Measurements from ENCODE around the gene ABCC9.

DNA sequence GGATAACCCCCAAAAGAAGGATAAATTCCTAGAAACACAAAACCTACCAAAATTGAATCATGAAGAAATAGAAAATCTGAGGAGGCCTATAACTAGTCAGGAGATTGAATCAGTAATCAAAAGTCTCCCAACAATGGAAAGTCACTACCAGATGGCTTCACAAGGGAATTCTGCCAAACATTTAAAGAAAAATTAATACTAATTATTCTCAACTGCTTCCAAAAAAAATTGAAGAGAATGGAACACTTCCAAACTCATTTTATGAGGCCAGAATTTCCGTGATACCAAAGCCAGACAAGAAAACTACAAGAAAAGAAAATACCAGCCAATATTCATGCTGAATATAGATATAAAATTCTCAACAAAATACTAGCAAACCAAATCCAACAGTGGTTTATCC lies 7.8 kb upstream of the ABCC9 start:
- TF ChIP-seq, protein P1, sequence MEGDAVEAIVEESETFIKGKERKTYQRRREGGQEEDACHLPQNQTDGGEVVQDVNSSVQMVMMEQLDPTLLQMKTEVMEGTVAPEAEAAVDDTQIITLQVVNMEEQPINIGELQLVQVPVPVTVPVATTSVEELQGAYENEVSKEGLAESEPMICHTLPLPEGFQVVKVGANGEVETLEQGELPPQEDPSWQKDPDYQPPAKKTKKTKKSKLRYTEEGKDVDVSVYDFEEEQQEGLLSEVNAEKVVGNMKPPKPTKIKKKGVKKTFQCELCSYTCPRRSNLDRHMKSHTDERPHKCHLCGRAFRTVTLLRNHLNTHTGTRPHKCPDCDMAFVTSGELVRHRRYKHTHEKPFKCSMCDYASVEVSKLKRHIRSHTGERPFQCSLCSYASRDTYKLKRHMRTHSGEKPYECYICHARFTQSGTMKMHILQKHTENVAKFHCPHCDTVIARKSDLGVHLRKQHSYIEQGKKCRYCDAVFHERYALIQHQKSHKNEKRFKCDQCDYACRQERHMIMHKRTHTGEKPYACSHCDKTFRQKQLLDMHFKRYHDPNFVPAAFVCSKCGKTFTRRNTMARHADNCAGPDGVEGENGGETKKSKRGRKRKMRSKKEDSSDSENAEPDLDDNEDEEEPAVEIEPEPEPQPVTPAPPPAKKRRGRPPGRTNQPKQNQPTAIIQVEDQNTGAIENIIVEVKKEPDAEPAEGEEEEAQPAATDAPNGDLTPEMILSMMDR (conservative IDR thresholded peaks at IDR 0.05 in 1 of 2, IDR thresholded peaks at IDR 0.05 in 1 of 2; ENCODE audit: extremely low read depth in 1 of 2, insufficient read depth in 1 of 2, low read depth in 1 of 2, low read length in 2 of 2) = no peak
- TF ChIP-seq EZH2 (IDR thresholded peaks at IDR 0.05; ENCODE audit: borderline replicate concordance, low read length) = no peak

All from mammary epithelial cell (primary cell).